Ishikawa (cell line): ENCODE results near the gene MYO9A.

ENCODE experiments used
- CEBPB ChIP-seq: IDR thresholded peaks from 2 replicates; pipeline ENCODE4 v1.6.1; 2012
- CREB1 ChIP-seq: IDR thresholded peaks from 2 replicates; pipeline ENCODE4 v1.6.1; 2012; ENCODE audit warnings: low read depth
- EGR1 ChIP-seq: IDR thresholded peaks from 2 replicates; pipeline ENCODE4 v1.6.1; 2012
- EP300 ChIP-seq: IDR thresholded peaks from 2 replicates; pipeline ENCODE4 v1.6.1; 2012; ENCODE audit warnings: borderline replicate concordance
- FOXM1 ChIP-seq: IDR thresholded peaks from 2 replicates; pipeline ENCODE4 v1.6.1; 2012; ENCODE audit warnings: low read depth, borderline replicate concordance
- MAX ChIP-seq: IDR thresholded peaks from 2 replicates; pipeline ENCODE4 v1.6.1; 2012
- NFIC ChIP-seq: IDR thresholded peaks from 2 replicates; pipeline ENCODE4 v1.6.1; 2012
- RAD21 ChIP-seq: IDR thresholded peaks from 2 replicates; pipeline ENCODE4 v1.6.1; 2012; ENCODE audit warnings: low read depth
- REST ChIP-seq: IDR thresholded peaks from 2 replicates; pipeline ENCODE4 v1.6.1; 2012; ENCODE audit warnings: low read depth, mild to moderate bottlenecking
- TAF1 ChIP-seq: IDR thresholded peaks from 2 replicates; pipeline ENCODE4 v1.6.1; 2012; ENCODE audit warnings: low read depth, mild to moderate bottlenecking
- TCF12 ChIP-seq: IDR thresholded peaks from 2 replicates; pipeline ENCODE4 v1.6.1; 2012; ENCODE audit warnings: low read depth
- TEAD4 ChIP-seq: IDR thresholded peaks from 2 replicates; pipeline ENCODE4 v1.6.1; 2012
- USF1 ChIP-seq: IDR thresholded peaks from 2 replicates; pipeline ENCODE4 v1.6.1; 2012
- YY1 ChIP-seq: IDR thresholded peaks from 2 replicates; pipeline ENCODE4 v1.6.1; 2012; ENCODE audit warnings: low read depth
- ZBTB7A ChIP-seq: IDR thresholded peaks from 2 replicates; pipeline ENCODE4 v1.6.1; 2012; ENCODE audit warnings: low read depth

The MYO9A gene

GRCh38 chr15:71785996-71786395 lies 332.0 kb downstream of the MYO9A start:
- TF ChIP-seq REST, result no peak
- TF ChIP-seq NFIC, result no peak
- no peak for TF ChIP-seq CREB1
- no peak for TF ChIP-seq EGR1
- TF ChIP-seq TAF1, result no peak

- TF ChIP-seq RAD21, result peak; percentile 21; the same call in 1 of the 2 replicates
- no peak for TF ChIP-seq EP300
These were observed 333.2 kb downstream of the MYO9A start for GRCh38 chr15:71784719-71785118.

- no peak for TF ChIP-seq CREB1
- TF ChIP-seq USF1, result no peak
- TF ChIP-seq TAF1, result no peak
- no peak for TF ChIP-seq TEAD4
- no peak for TF ChIP-seq RAD21
- no peak for TF ChIP-seq EGR1
- no peak for TF ChIP-seq NFIC
- no peak for TF ChIP-seq TCF12
- TF ChIP-seq FOXM1, result no peak
- TF ChIP-seq REST, result no peak
- no peak for TF ChIP-seq CEBPB
- TF ChIP-seq MAX, result no peak
- TF ChIP-seq EP300, result no peak
- TF ChIP-seq ZBTB7A, result no peak
- TF ChIP-seq YY1, result no peak
These were observed 335.4 kb downstream of the MYO9A start for GRCh38 chr15:71782422-71783165.

- TF ChIP-seq ZBTB7A (no peak), CEBPB (no peak), RAD21 (no peak), TAF1 (no peak)
These were observed 336.0 kb downstream of the MYO9A start for GRCh38 chr15:71781965-71782265.

GRCh38 chr15:71781179-71781964 lies 336.6 kb downstream of the MYO9A start:
- no peak for TF ChIP-seq RAD21
- no peak for TF ChIP-seq EGR1
- TF ChIP-seq NFIC, result no peak
- TF ChIP-seq YY1, result no peak
- no peak for TF ChIP-seq TEAD4
- TF ChIP-seq TCF12, result no peak
- no peak for TF ChIP-seq USF1
- TF ChIP-seq FOXM1, result no peak
- no peak for TF ChIP-seq TAF1
- TF ChIP-seq ZBTB7A, result no peak
- TF ChIP-seq REST, result no peak
- no peak for TF ChIP-seq MAX
- TF ChIP-seq EP300, result no peak
- TF ChIP-seq CEBPB, result no peak
- TF ChIP-seq CREB1, result no peak
